ENCODE measurements around the gene KCNG3. TPM values are rescaled to one million over a fixed set of nuclear protein-coding genes. Genes with fewer than 3 reads are reported as not detected.

KCNG3 gene
- total RNA-seq, 1 experiment from 2014 or later: 1.3 TPM

DNA sequence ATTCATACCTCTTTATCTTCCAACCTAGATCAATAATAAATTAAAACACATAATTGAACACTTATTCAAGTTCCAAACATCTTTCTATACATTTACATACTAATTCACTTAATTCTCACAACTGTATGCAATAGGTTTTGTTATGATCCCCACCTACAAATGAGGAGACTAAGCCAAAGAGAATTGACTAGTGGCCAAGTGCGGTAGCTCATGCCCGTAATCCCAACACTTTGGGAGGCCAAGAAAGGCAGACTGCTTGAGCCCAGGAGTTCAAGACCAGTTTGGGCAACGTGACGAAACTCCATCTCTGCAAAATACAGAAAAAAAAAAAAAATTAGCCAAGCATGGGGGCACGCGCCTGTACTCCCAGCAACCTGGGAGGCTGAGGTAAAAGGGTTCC is 36.8 kb downstream of the KCNG3 start:
- BruUV-seq (replicated peaks): no TSS peak
- intact Hi-C loops (cut with micrococcal nuclease; ENCODE audit: unreplicated experiment): no loop called here
- POLR2A ChIA-PET (ENCODE audit: unreplicated experiment): no interaction called here

GRCh38 chr2:42456126-42456839 is 37.5 kb downstream of the KCNG3 start:
- no TSS peak for BruUV-seq (replicated peaks)
- CTCF ChIA-PET: no interaction called here
- DNase-seq: no peak

More for the DNA sequence above, 36.8 kb downstream of the KCNG3 start:
- Histone ChIP-seq H3K36me3 (ENCODE audit: low read depth) (no peaks in the 10 kb centered on the region), H3K79me2 (ENCODE audit: low read depth) (no peaks in the 10 kb centered on the region), H2AFZ (no peak overlapping the region), H3F3A (ENCODE audit: insufficient read depth, low read depth) (no peaks in the 10 kb centered on the region), H4K20me1 (ENCODE audit: insufficient read depth) (no peaks in the 10 kb centered on the region), H3K4me1 (replicated peaks; ENCODE audit: insufficient read depth) (no peaks in the 10 kb centered on the region), H3K27me3 (ENCODE audit: insufficient read depth, low read depth) (no peaks in the 10 kb centered on the region), H3K27ac (no peak overlapping the region), H3K9me2 (ENCODE audit: insufficient read depth) (no peaks in the 10 kb centered on the region), H3K4me2 (no peak overlapping the region), H3K9me3 (ENCODE audit: insufficient read depth, low read depth) (no peaks in the 10 kb centered on the region), H3K4me3 (no peak overlapping the region)
- TF ChIP-seq EZH2 (IDR thresholded peaks at IDR 0.05; ENCODE audit: low read depth): no peak
- peak; percentile 39; the same call in 1 of the 2 replicates for TF ChIP-seq CTCF (conservative IDR thresholded peaks at IDR 0.05)
- CTCF ChIA-PET: no interaction called here
- no peak for DNase-seq

DNA sequence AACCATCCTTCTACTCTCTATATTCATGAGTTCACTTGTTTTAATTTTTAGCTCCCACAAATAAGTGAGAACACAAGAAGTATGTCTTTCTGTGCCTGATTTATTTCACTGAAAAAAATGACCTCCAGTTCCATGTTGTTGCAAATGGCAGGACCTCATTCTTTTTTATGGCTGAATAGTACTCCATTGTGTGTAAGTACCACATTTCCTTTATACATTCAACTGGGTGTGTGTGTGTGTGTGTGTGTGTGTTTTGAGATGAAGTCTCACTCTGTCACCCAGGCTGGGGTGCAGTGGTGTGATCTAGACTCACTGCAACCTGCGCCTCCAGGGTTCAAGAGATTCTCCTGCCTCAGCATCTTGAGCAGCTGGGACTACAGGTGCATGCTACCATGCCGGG is 41.2 kb downstream of the KCNG3 start:
- Histone ChIP-seq H3K27ac (no peak overlapping the region), H3K4me3 (no peak overlapping the region), H3K4me2 (no peak overlapping the region), H3K4me1 (replicated peaks; ENCODE audit: insufficient read depth) (no peaks in the 10 kb centered on the region), H3K9me2 (ENCODE audit: insufficient read depth) (no peaks in the 10 kb centered on the region), H4K20me1 (ENCODE audit: insufficient read depth) (no peaks in the 10 kb centered on the region), H3K79me2 (ENCODE audit: low read depth) (no peaks in the 10 kb centered on the region), H3K27me3 (ENCODE audit: insufficient read depth, low read depth) (no peaks in the 10 kb centered on the region), H3F3A (ENCODE audit: insufficient read depth, low read depth) (no peaks in the 10 kb centered on the region), H2AFZ (no peak overlapping the region), H3K36me3 (ENCODE audit: low read depth) (no peaks in the 10 kb centered on the region), H3K9me3 (ENCODE audit: insufficient read depth, low read depth) (no peaks in the 10 kb centered on the region)
- no TSS peak for BruUV-seq (replicated peaks)
- ChIA-PET CTCF (interaction anchor here (0.9 kb wide), 1 partner anchor 361 kb away, joined by 3 read pairs; no protein-coding TSS in a partner anchor), POLR2A (ENCODE audit: unreplicated experiment) (no interaction called here)
- no peak for DNase-seq
- intact Hi-C loops (cut with micrococcal nuclease; ENCODE audit: unreplicated experiment): no loop called here
- no peak for TF ChIP-seq EZH2 (IDR thresholded peaks at IDR 0.05; ENCODE audit: low read depth)
- no peak for TF ChIP-seq CTCF (conservative IDR thresholded peaks at IDR 0.05)

More at GRCh38 chr2:42456126-42456839, 37.5 kb downstream of the KCNG3 start:
- Histone ChIP-seq H3K4me2 (no peak overlapping the region), H3K36me3 (ENCODE audit: low read depth) (no peaks in the 10 kb centered on the region), H3K27ac (no peak overlapping the region), H3K9me3 (ENCODE audit: insufficient read depth, low read depth) (no peaks in the 10 kb centered on the region), H3K27me3 (ENCODE audit: insufficient read depth, low read depth) (no peaks in the 10 kb centered on the region), H3K9me2 (ENCODE audit: insufficient read depth) (no peaks in the 10 kb centered on the region), H3F3A (ENCODE audit: insufficient read depth, low read depth) (no peaks in the 10 kb centered on the region), H3K4me3 (no peak overlapping the region), H3K79me2 (ENCODE audit: low read depth) (no peaks in the 10 kb centered on the region), H3K4me1 (replicated peaks; ENCODE audit: insufficient read depth) (no peaks in the 10 kb centered on the region), H4K20me1 (ENCODE audit: insufficient read depth) (no peaks in the 10 kb centered on the region), H2AFZ (no peak overlapping the region)
- POLR2A ChIA-PET (ENCODE audit: unreplicated experiment): no interaction called here
- no peak for TF ChIP-seq CTCF (conservative IDR thresholded peaks at IDR 0.05)
- no peak for TF ChIP-seq EZH2 (IDR thresholded peaks at IDR 0.05; ENCODE audit: low read depth)
- intact Hi-C loops (cut with micrococcal nuclease; ENCODE audit: unreplicated experiment): no loop called here

All from PC-9 (cell line).